ENCODE data around the gene RNF207. TPM values are rescaled to one million over a fixed set of nuclear protein-coding genes. Genes with fewer than 3 reads are reported as not detected.

RNF207 gene
- total RNA-seq, 1 donor: 42.7 TPM

DNA sequence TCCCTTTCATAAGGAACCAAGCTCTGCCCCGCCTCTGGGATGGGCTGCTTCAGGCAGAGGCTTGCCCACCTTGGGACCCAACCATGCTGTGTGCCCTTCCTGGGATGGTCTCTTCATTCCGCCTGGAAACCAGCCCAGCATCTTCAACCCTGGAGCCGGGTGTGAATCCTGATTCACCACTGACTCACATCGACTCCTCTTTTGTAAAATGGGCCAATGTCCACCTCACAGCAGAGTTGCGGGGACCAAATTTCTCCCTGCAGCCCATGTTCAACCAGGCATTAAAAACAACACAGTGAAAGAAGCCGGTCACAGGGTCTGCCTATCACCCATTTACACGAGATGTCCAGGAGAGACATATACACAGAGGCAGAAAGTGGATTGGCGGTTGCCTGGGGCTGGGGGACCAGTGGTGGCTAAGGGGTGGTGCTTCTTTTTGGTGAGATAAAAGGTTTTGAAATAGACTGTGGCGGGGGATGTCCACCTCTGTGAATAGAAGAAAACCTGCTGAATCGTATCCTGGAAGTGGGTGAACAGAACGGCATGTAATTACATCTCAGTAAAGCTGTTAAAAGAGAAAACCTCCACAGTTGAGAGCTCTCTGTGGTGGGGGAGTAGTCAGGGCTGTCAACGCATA, 61.9 kb downstream of the RNF207 start:
- Histone ChIP-seq H2AFZ (ENCODE audit: low read length) (no peak overlapping the region), H3K27ac (ENCODE audit: low read depth, low read length) (no peak overlapping the region), H3K4me3 (ENCODE audit: insufficient read depth, low read length) (no peak overlapping the region), H4K20me1 (ENCODE audit: insufficient read depth, low read length) (peaks cover 1% of the 10 kb centered on the region), H3K4me1 (ENCODE audit: insufficient read depth, low read length) (peaks cover under 1% of the 10 kb centered on the region), H3K4me2 (ENCODE audit: insufficient read depth, low read length) (no peak overlapping the region), H3K9me3 (ENCODE audit: low read depth, low read length) (no peaks in the 10 kb centered on the region), H3K36me3 (ENCODE audit: insufficient read depth, low read length) (no peaks in the 10 kb centered on the region), H3K27me3 (ENCODE audit: insufficient read depth, low read length) (no peaks in the 10 kb centered on the region), H3K79me2 (ENCODE audit: insufficient read depth, low read length) (no peaks in the 10 kb centered on the region)
- TF ChIP-seq, protein P1, sequence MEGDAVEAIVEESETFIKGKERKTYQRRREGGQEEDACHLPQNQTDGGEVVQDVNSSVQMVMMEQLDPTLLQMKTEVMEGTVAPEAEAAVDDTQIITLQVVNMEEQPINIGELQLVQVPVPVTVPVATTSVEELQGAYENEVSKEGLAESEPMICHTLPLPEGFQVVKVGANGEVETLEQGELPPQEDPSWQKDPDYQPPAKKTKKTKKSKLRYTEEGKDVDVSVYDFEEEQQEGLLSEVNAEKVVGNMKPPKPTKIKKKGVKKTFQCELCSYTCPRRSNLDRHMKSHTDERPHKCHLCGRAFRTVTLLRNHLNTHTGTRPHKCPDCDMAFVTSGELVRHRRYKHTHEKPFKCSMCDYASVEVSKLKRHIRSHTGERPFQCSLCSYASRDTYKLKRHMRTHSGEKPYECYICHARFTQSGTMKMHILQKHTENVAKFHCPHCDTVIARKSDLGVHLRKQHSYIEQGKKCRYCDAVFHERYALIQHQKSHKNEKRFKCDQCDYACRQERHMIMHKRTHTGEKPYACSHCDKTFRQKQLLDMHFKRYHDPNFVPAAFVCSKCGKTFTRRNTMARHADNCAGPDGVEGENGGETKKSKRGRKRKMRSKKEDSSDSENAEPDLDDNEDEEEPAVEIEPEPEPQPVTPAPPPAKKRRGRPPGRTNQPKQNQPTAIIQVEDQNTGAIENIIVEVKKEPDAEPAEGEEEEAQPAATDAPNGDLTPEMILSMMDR (IDR thresholded peaks at IDR 0.05; ENCODE audit: extremely low read depth, low read depth, low read length): no peak
- DNase-seq (ENCODE audit: insufficient read length, low spot score, missing footprints): no peak

DNA sequence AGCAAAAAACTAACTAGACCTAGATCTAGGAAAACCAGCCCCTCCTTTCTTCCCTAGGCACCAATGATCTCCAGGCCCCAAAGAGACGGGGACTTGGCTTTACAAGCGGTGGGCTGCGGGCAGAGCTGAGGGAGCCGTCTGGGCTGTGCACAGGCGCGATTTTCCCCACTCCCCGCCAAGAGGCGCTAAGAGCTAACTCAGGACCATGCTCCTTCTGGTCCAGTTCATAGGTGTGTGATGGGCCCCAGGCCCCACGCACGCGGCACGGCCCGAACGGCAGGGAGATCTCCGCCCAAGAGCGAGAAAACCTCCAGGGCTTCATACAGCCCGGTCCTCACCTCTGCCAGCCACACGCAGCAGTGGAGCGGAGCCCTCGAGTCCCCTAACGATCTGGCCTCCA, 62.5 kb downstream of the RNF207 start:
- Histone ChIP-seq H3K79me2 (ENCODE audit: insufficient read depth, low read length) (no peaks in the 10 kb centered on the region), H2AFZ (ENCODE audit: low read length) (no peak overlapping the region), H3K36me3 (ENCODE audit: insufficient read depth, low read length) (no peaks in the 10 kb centered on the region), H3K27ac (ENCODE audit: low read depth, low read length) (no peak overlapping the region), H3K4me1 (ENCODE audit: insufficient read depth, low read length) (peaks cover 6% of the 10 kb centered on the region), H3K4me2 (ENCODE audit: insufficient read depth, low read length) (no peak overlapping the region), H4K20me1 (ENCODE audit: insufficient read depth, low read length) (peaks cover 6% of the 10 kb centered on the region), H3K27me3 (ENCODE audit: insufficient read depth, low read length) (no peaks in the 10 kb centered on the region), H3K9me3 (ENCODE audit: low read depth, low read length) (no peaks in the 10 kb centered on the region), H3K4me3 (ENCODE audit: insufficient read depth, low read length) (no peak overlapping the region)
- TF ChIP-seq, protein P1 (IDR thresholded peaks at IDR 0.05; ENCODE audit: extremely low read depth, low read depth, low read length): no peak
- DNase-seq (ENCODE audit: insufficient read length, low spot score, missing footprints): no peak

DNA sequence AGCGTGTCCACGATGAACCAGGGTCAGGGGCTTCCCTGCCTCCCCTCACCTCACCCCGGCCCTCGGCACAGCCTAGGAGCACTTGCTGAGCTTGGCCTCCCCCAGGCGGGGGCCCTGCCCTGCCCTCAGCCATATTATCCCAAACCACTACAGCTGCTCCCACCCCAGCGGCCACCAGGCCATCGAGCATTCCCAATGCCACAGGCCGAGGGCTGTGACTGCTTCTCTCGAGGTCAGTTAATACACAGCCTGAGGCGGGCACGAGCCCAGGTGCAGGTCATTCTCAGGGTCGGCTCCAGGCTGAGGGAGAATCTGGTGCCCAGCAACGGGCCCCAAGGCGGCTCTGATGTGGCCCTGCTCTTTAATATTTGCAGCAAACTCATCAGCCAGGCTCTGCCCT, 63.4 kb downstream of the RNF207 start:
- no peak for DNase-seq (ENCODE audit: insufficient read length, low spot score, missing footprints)
- H3K4me2 ChIP-seq (ENCODE audit: insufficient read depth, low read length): no peak overlapping the region
- H3K9me3 ChIP-seq (ENCODE audit: low read depth, low read length): no peaks in the 10 kb centered on the region
- no peak overlapping the region for H3K27ac ChIP-seq (ENCODE audit: low read depth, low read length)
- no peaks in the 10 kb centered on the region for H3K36me3 ChIP-seq (ENCODE audit: insufficient read depth, low read length)
- H2AFZ ChIP-seq (ENCODE audit: low read length): no peak overlapping the region
- no peak overlapping the region for H3K4me3 ChIP-seq (ENCODE audit: insufficient read depth, low read length)
- no peaks in the 10 kb centered on the region for H3K79me2 ChIP-seq (ENCODE audit: insufficient read depth, low read length)
- TF ChIP-seq, protein P1 (IDR thresholded peaks at IDR 0.05; ENCODE audit: extremely low read depth, low read depth, low read length): no peak
- H3K4me1 ChIP-seq (ENCODE audit: insufficient read depth, low read length): peaks cover 7% of the 10 kb centered on the region
- no peaks in the 10 kb centered on the region for H3K27me3 ChIP-seq (ENCODE audit: insufficient read depth, low read length)
- peaks cover 6% of the 10 kb centered on the region for H4K20me1 ChIP-seq (ENCODE audit: insufficient read depth, low read length)

DNA sequence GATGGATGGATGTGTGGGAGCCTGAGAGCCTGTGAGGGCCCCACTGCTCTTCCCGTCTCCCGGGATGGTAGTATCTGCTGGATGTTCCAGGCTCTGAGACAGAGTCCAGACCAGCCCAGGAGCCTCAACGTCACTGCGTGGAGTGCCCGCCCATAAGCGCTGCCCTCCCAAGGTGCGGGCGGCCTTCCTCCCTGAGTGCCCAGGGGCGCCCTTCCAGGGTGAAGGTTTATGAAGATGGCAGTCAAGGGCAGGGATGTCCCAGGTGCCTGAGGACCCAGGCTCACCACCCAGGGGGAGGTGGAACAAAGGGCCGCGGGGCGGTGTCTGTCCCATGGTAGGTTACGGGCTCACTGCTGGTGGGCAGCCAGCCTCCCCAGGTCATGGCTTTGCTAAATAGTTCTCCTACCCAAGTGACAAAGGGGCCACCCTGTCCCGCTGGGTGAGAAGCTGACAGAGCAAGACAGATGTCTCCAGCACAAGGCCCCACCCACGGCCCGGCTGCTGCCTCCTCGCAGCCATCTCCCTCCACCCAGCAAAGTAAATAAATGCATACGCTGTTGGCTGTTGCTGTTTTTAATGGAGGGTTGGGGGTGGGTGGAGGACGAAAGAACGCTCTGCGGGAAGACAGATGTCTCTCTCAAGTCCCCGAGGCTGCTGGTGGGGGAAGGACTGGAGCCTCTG, 63.9 kb downstream of the RNF207 start:
- no peaks in the 10 kb centered on the region for H3K36me3 ChIP-seq (ENCODE audit: insufficient read depth, low read length)
- no peak overlapping the region for H3K27ac ChIP-seq (ENCODE audit: low read depth, low read length)
- no peaks in the 10 kb centered on the region for H3K9me3 ChIP-seq (ENCODE audit: low read depth, low read length)
- H3K27me3 ChIP-seq (ENCODE audit: insufficient read depth, low read length): no peaks in the 10 kb centered on the region
- no peak for DNase-seq (ENCODE audit: insufficient read length, low spot score, missing footprints)
- H3K4me3 ChIP-seq (ENCODE audit: insufficient read depth, low read length): no peak overlapping the region
- no peaks in the 10 kb centered on the region for H3K79me2 ChIP-seq (ENCODE audit: insufficient read depth, low read length)
- H2AFZ ChIP-seq (ENCODE audit: low read length): no peak overlapping the region
- H3K4me1 ChIP-seq (ENCODE audit: insufficient read depth, low read length): peaks cover 7% of the 10 kb centered on the region
- H3K4me2 ChIP-seq (ENCODE audit: insufficient read depth, low read length): no peak overlapping the region
- TF ChIP-seq, protein P1 (IDR thresholded peaks at IDR 0.05; ENCODE audit: extremely low read depth, low read depth, low read length): no peak
- H4K20me1 ChIP-seq (ENCODE audit: insufficient read depth, low read length): peaks cover 6% of the 10 kb centered on the region

Measured in osteoblast (primary cell).